Bronchial epithelial cell (primary cell): Measurements from ENCODE around the gene MAML1. TPM values are rescaled to one million over a fixed set of nuclear protein-coding genes. Genes with fewer than 3 reads are reported as not detected.

Experiments
- DNase-seq: peaks from one replicate; pipeline ENCODE4 v3.0.0-alpha.2; 2010; ENCODE audit warnings: low read depth
- FAIRE-seq: peaks from 2 replicates; lab custom pipeline; 2011; peaks lifted over from hg19 to GRCh38; lab: Jason Lieb, UNC
- H3K27me3 ChIP-seq: 2 replicates; pipeline ENCODE4 v1.5.1; 2011; ENCODE audit warnings: low read length; ENCODE audit not compliant: control insufficient read depth, insufficient read depth
- H3K36me3 ChIP-seq: 2 replicates; pipeline ENCODE4 v1.5.1; 2011; ENCODE audit warnings: low read length; ENCODE audit not compliant: control insufficient read depth, insufficient read depth
- H3K4me3 ChIP-seq: 2 replicates; pipeline ENCODE4 v1.5.1; 2011; ENCODE audit warnings: mild to moderate bottlenecking, low read depth, low read length, control low read depth
- CTCF ChIP-seq: IDR thresholded peaks from 2 replicates; pipeline ENCODE4 v1.5.1; 2011; ENCODE audit warnings: mild to moderate bottlenecking, moderate library complexity, low read length, control low read depth, inconsistent platforms; ENCODE audit not compliant: insufficient read depth, severe bottlenecking
- total RNA-seq: library from RNA; depleted of rRNA; stranded (reverse); fragments of >200 nt; gene quantifications from 2 replicates; pipeline ENCODE4 v1.2.1, GENCODE V29; 2014

MAML1 gene
- total RNA-seq, 1 donor from 2014 or later = 4.2 TPM

GRCh38 chr5:179767496-179768100, 35.0 kb downstream of the MAML1 start:
- DNase-seq = no peak
- no peak for FAIRE-seq
- Histone ChIP-seq H3K4me3 (no peak overlapping the region), H3K27me3 (no peaks in the 10 kb centered on the region), H3K36me3 (peaks cover 27% of the 10 kb centered on the region)
- no peak for TF ChIP-seq CTCF

GRCh38 chr5:179768326-179769085, 35.9 kb downstream of the MAML1 start:
- peak; percentile 38 for DNase-seq
- no peak for FAIRE-seq
- no peaks in the 10 kb centered on the region for H3K27me3 ChIP-seq
- peaks cover 29% of the 10 kb centered on the region for H3K36me3 ChIP-seq
- no peak overlapping the region for H3K4me3 ChIP-seq
- no peak for TF ChIP-seq CTCF

GRCh38 chr5:179769271-179769670, 36.6 kb downstream of the MAML1 start:
- no peak for TF ChIP-seq CTCF
- Histone ChIP-seq H3K4me3 (no peak overlapping the region), H3K27me3 (no peaks in the 10 kb centered on the region), H3K36me3 (peaks cover 35% of the 10 kb centered on the region)
- DNase-seq (no peak), FAIRE-seq (no peak)

- peaks cover 39% of the 10 kb centered on the region for H3K36me3 ChIP-seq
- FAIRE-seq (no peak), DNase-seq (no peak)
- TF ChIP-seq CTCF = no peak
- no peak overlapping the region for H3K4me3 ChIP-seq
- H3K27me3 ChIP-seq = no peaks in the 10 kb centered on the region
Observed at GRCh38 chr5:179769796-179770195, 37.2 kb downstream of the MAML1 start.

GRCh38 chr5:179771311-179771895, 38.8 kb downstream of the MAML1 start:
- FAIRE-seq = no peak
- H3K36me3 ChIP-seq = peaks cover 37% of the 10 kb centered on the region

More at GRCh38 chr5:179771311-179771895, 38.8 kb downstream of the MAML1 start:
- no peak for TF ChIP-seq CTCF
- no peaks in the 10 kb centered on the region for H3K27me3 ChIP-seq
- no peak overlapping the region for H3K4me3 ChIP-seq
- no peak for DNase-seq
